GM23338 (cell line): Measurements from ENCODE around the gene MYO9B. TPM values are rescaled to one million over a fixed set of nuclear protein-coding genes. Genes with fewer than 3 reads are reported as not detected.

Source experiments
- ATAC-seq: fragments of 200-7000 bp; cut with Tn5 transposase; 3 replicates; pipeline ENCODE4 v1.9.1; 2020
- DNase-seq: peaks from one replicate; pipeline ENCODE4 v3.0.0-alpha.2; 2015; ENCODE audit warnings: low spot score
- H2AFZ ChIP-seq: fragments of 200-600 bp; sonication (generic); 2 replicates; pipeline ENCODE4 v1.8.0; 2016; ENCODE audit warnings: antibody characterized with exemption, mild to moderate bottlenecking, moderate library complexity
- H3F3A ChIP-seq: fragments of 200-600 bp; sonication (generic); replicated peaks from 2 replicates; pipeline ENCODE4 v1.8.0; 2017; ENCODE audit warnings: antibody characterized with exemption, mixed run types, low read depth
- H3K27ac ChIP-seq: fragments of 200-600 bp; sonication (generic); 2 replicates; pipeline ENCODE4 v1.6.1; 2016; ENCODE audit warnings: low read depth
- H3K27me3 ChIP-seq: fragments of 200-600 bp; sonication (generic); 2 replicates; pipeline ENCODE4 v1.8.0; 2016; ENCODE audit warnings: mild to moderate bottlenecking, mixed run types, moderate library complexity; ENCODE audit not compliant: insufficient read depth
- H3K36me3 ChIP-seq: fragments of 200-600 bp; sonication (generic); 2 replicates; pipeline ENCODE4 v1.8.0; 2016; ENCODE audit warnings: mild to moderate bottlenecking; ENCODE audit not compliant: insufficient read depth
- H3K4me1 ChIP-seq: fragments of 200-600 bp; sonication (generic); 2 replicates; pipeline ENCODE4 v1.8.0; 2016; ENCODE audit warnings: mild to moderate bottlenecking, moderate library complexity; ENCODE audit not compliant: insufficient read depth
- H3K4me2 ChIP-seq: fragments of 200-600 bp; sonication (generic); 2 replicates; pipeline ENCODE4 v1.7.1; 2017; ENCODE audit warnings: mixed run types
- H3K4me3 ChIP-seq: fragments of 200-600 bp; sonication (generic); 2 replicates; pipeline ENCODE4 v1.6.1; 2016; ENCODE audit warnings: mixed run types
- H3K79me2 ChIP-seq: fragments of 200-600 bp; sonication (generic); replicated peaks from 2 replicates; pipeline ENCODE4 v1.8.0; 2017; ENCODE audit warnings: mild to moderate bottlenecking; ENCODE audit not compliant: insufficient read depth
- H3K9me2 ChIP-seq: fragments of 200-600 bp; sonication (generic); 2 replicates; pipeline ENCODE4 v1.8.0; 2017; ENCODE audit not compliant: insufficient read depth
- H4K20me1 ChIP-seq: fragments of 200-600 bp; sonication (generic); replicated peaks from 2 replicates; pipeline ENCODE4 v1.8.0; 2017; ENCODE audit warnings: mild to moderate bottlenecking; ENCODE audit not compliant: insufficient read depth
- H3K27ac Mint-ChIP-seq: 2 replicates; pipeline ENCODE4 v1.8.0; 2020; ENCODE audit warnings: inconsistent platforms, mild to moderate bottlenecking, moderate library complexity, mixed read lengths
- H3K27me3 Mint-ChIP-seq: 3 replicates; pipeline ENCODE4 v1.8.0; 2022; ENCODE audit warnings: low read depth, mild to moderate bottlenecking, moderate library complexity, mixed read lengths, inconsistent platforms; ENCODE audit not compliant: insufficient read depth, poor library complexity
- H3K36me3 Mint-ChIP-seq: 3 replicates; pipeline ENCODE4 v1.8.0; 2021; ENCODE audit warnings: low read depth, mild to moderate bottlenecking, inconsistent platforms, moderate library complexity, mixed read lengths
- H3K4me1 Mint-ChIP-seq: 3 replicates; pipeline ENCODE4 v1.8.0; 2020; ENCODE audit warnings: mild to moderate bottlenecking, inconsistent platforms, mixed read lengths
- H3K4me3 Mint-ChIP-seq: 3 replicates; pipeline ENCODE4 v1.8.0; 2021; ENCODE audit warnings: moderate library complexity, mild to moderate bottlenecking, inconsistent platforms, mixed read lengths
- H3K9me3 Mint-ChIP-seq: 3 replicates; pipeline ENCODE4 v1.8.0; 2020; ENCODE audit warnings: moderate library complexity, mild to moderate bottlenecking, inconsistent platforms, mixed read lengths
- CREB1 ChIP-seq: fragments of 250-450 bp; sonication (Bioruptor Pico); IDR thresholded peaks from 2 replicates; pipeline ENCODE4 v1.5.0; 2020; ENCODE audit warnings: low read depth, mild to moderate bottlenecking, moderate library complexity
- EZH2 ChIP-seq: fragments of 200-600 bp; sonication (generic); IDR thresholded peaks from one replicate; pipeline ENCODE4 v1.8.0; 2017; ENCODE audit warnings: antibody characterized with exemption, mild to moderate bottlenecking, low read depth; ENCODE audit not compliant: unreplicated experiment
- EZH2phosphoT487 ChIP-seq: fragments of 200-600 bp; sonication (generic); IDR thresholded peaks from one replicate; pipeline ENCODE4 v1.8.1; 2018; ENCODE audit warnings: antibody characterized with exemption; ENCODE audit not compliant: unreplicated experiment
- JUNB ChIP-seq: IDR thresholded peaks from one replicate; pipeline ENCODE4 v1.6.1; 2016; ENCODE audit warnings: antibody characterized with exemption; ENCODE audit not compliant: unreplicated experiment
- NANOG ChIP-seq: IDR thresholded peaks from 2 replicates; pipeline ENCODE4 v1.6.1; 2016; ENCODE audit warnings: antibody characterized with exemption, borderline replicate concordance
- POLR2AphosphoS5 ChIP-seq: IDR thresholded peaks from 2 replicates; pipeline ENCODE4 v1.6.1; 2016; ENCODE audit warnings: antibody characterized with exemption, low read depth
- STAT1 ChIP-seq: IDR thresholded peaks from one replicate; pipeline ENCODE4 v1.6.1; 2016; ENCODE audit warnings: antibody characterized with exemption; ENCODE audit not compliant: unreplicated experiment
- ZNF114 ChIP-seq: fragments of 250-450 bp; sonication (Bioruptor Pico); IDR thresholded peaks from 2 replicates; pipeline ENCODE4 v1.5.0; 2020; ENCODE audit warnings: mild to moderate bottlenecking, moderate library complexity
- ZNF331 ChIP-seq: fragments of 250-450 bp; sonication (Bioruptor Pico); IDR thresholded peaks from 2 replicates; pipeline ENCODE4 v1.5.0; 2020; ENCODE audit warnings: low read depth, mild to moderate bottlenecking, moderate library complexity
- ZNF462 ChIP-seq: fragments of 250-450 bp; sonication (Bioruptor Pico); IDR thresholded peaks from 2 replicates; pipeline ENCODE4 v1.5.0; 2020; ENCODE audit warnings: mild to moderate bottlenecking, moderate library complexity
- polyA plus RNA-seq: library from polyadenylated mRNA; unstranded; fragments of >200 nt; fragmentation: Nextera tagmentation; extraction: Ambion mirVana; gene quantifications from 2 replicates; pipeline ENCODE4 v1.2.1, GENCODE V29; 2016
- total RNA-seq: library from RNA; depleted of rRNA; stranded (reverse); fragments of >200 nt; shearing (Covaris generic); gene quantifications from 2 replicates; pipeline ENCODE4 v1.2.3, GENCODE V29; 2014
- TF ChIP-seq, protein P1 (sequence below): IDR thresholded peaks from one replicate; pipeline ENCODE4 v1.6.1; 2018; ENCODE audit warnings: antibody characterized with exemption; ENCODE audit not compliant: unreplicated experiment
- TF ChIP-seq, protein P2 (sequence below): IDR thresholded peaks from 2 replicates; pipeline ENCODE4 v1.6.1; 2016; ENCODE audit warnings: antibody characterized with exemption
- TF ChIP-seq, protein P3 (sequence below), 2 experiments: fragments of 200-600 bp in 1 of 2; sonication (generic) in 1 of 2; conservative IDR thresholded peaks; 2 replicates each; pipeline versions ENCODE4 v1.5.1 to v1.6.1; 2016 to 2017; ENCODE audit warnings: antibody characterized with exemption in 2 of 2, low read depth in 2 of 2, mild to moderate bottlenecking in 2 of 2, moderate library complexity in 1 of 2

The MYO9B gene
- total and polyA plus RNA-seq, 2 experiments from 2014 or later: 28.7 to 61.3 TPM

GRCh38 chr19:17109962-17110598 is 34.5 kb downstream of the MYO9B start:
- Mint-ChIP-seq H3K4me3 (no peak overlapping the region), H3K27me3 (peaks cover 11% of the 10 kb centered on the region), H3K4me1 (peaks cover 34% of the 10 kb centered on the region), H3K27ac (0 out of 2 replicates have a peak overlapping the region, but pooled peaks have one; percentile 16), H3K9me3 (no peaks in the 10 kb centered on the region; the same call in 2 of the 3 replicates), H3K36me3 (peaks cover 16% of the 10 kb centered on the region)
- Histone ChIP-seq H3K79me2 (peaks cover 18% of the 10 kb centered on the region), H3K27me3 (no peaks in the 10 kb centered on the region), H3K4me1 (peaks cover 21% of the 10 kb centered on the region), H3K36me3 (0 out of 2 replicates have a peak, but pooled peaks cover 3% of the 10 kb centered on the region), H3K27ac (0 out of 2 replicates have a peak overlapping the region, but pooled peaks have one; percentile 50), H3F3A (peaks cover 8% of the 10 kb centered on the region), H3K4me3 (no peak overlapping the region), H3K4me2 (no peak overlapping the region), H2AFZ (no peak overlapping the region), H3K9me2 (no peaks in the 10 kb centered on the region), H4K20me1 (peaks cover under 1% of the 10 kb centered on the region; the same call in 1 of the 2 replicates)
- TF ChIP-seq ZNF114 (CRISPR knock-in tag): no peak
- no peak for TF ChIP-seq JUNB
- no peak for TF ChIP-seq STAT1
- no peak for TF ChIP-seq ZNF331 (CRISPR knock-in tag)
- TF ChIP-seq NANOG: no peak
- TF ChIP-seq, protein P1, sequence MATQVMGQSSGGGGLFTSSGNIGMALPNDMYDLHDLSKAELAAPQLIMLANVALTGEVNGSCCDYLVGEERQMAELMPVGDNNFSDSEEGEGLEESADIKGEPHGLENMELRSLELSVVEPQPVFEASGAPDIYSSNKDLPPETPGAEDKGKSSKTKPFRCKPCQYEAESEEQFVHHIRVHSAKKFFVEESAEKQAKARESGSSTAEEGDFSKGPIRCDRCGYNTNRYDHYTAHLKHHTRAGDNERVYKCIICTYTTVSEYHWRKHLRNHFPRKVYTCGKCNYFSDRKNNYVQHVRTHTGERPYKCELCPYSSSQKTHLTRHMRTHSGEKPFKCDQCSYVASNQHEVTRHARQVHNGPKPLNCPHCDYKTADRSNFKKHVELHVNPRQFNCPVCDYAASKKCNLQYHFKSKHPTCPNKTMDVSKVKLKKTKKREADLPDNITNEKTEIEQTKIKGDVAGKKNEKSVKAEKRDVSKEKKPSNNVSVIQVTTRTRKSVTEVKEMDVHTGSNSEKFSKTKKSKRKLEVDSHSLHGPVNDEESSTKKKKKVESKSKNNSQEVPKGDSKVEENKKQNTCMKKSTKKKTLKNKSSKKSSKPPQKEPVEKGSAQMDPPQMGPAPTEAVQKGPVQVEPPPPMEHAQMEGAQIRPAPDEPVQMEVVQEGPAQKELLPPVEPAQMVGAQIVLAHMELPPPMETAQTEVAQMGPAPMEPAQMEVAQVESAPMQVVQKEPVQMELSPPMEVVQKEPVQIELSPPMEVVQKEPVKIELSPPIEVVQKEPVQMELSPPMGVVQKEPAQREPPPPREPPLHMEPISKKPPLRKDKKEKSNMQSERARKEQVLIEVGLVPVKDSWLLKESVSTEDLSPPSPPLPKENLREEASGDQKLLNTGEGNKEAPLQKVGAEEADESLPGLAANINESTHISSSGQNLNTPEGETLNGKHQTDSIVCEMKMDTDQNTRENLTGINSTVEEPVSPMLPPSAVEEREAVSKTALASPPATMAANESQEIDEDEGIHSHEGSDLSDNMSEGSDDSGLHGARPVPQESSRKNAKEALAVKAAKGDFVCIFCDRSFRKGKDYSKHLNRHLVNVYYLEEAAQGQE: no peak
- TF ChIP-seq, protein P2, sequence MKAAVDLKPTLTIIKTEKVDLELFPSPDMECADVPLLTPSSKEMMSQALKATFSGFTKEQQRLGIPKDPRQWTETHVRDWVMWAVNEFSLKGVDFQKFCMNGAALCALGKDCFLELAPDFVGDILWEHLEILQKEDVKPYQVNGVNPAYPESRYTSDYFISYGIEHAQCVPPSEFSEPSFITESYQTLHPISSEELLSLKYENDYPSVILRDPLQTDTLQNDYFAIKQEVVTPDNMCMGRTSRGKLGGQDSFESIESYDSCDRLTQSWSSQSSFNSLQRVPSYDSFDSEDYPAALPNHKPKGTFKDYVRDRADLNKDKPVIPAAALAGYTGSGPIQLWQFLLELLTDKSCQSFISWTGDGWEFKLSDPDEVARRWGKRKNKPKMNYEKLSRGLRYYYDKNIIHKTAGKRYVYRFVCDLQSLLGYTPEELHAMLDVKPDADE: no peak
- TF ChIP-seq EZH2phosphoT487: no peak
- no peak for TF ChIP-seq EZH2
- TF ChIP-seq, protein P3, sequence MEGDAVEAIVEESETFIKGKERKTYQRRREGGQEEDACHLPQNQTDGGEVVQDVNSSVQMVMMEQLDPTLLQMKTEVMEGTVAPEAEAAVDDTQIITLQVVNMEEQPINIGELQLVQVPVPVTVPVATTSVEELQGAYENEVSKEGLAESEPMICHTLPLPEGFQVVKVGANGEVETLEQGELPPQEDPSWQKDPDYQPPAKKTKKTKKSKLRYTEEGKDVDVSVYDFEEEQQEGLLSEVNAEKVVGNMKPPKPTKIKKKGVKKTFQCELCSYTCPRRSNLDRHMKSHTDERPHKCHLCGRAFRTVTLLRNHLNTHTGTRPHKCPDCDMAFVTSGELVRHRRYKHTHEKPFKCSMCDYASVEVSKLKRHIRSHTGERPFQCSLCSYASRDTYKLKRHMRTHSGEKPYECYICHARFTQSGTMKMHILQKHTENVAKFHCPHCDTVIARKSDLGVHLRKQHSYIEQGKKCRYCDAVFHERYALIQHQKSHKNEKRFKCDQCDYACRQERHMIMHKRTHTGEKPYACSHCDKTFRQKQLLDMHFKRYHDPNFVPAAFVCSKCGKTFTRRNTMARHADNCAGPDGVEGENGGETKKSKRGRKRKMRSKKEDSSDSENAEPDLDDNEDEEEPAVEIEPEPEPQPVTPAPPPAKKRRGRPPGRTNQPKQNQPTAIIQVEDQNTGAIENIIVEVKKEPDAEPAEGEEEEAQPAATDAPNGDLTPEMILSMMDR (conservative IDR thresholded peaks at IDR 0.05; ENCODE audit: low read depth in 2 of 2): no peak
- no peak for TF ChIP-seq ZNF462
- no peak for TF ChIP-seq POLR2AphosphoS5
- no peak for TF ChIP-seq CREB1
- ATAC-seq: no peak
- DNase-seq: no peak
